Endothelial cell of umbilical vein (primary cell): Measurements from ENCODE around the gene HYDIN.

Experiments
- CTCF ChIP-seq, 2 donors: IDR thresholded peaks; 1 replicate in 1 of 2; 2 replicates in 1 of 2; pipeline ENCODE4 v1.5.1; 2011; ENCODE audit warnings: low read length in 2 of 2, mild to moderate bottlenecking in 2 of 2, moderate library complexity in 2 of 2, control low read depth in 1 of 2, inconsistent platforms in 1 of 2, low read depth in 1 of 2; ENCODE audit not compliant: insufficient read depth in 1 of 2; ENCODE audit errors: extremely low read depth in 1 of 2
- EZH2 ChIP-seq: IDR thresholded peaks from 2 replicates; pipeline ENCODE4 v1.6.1; 2012; ENCODE audit warnings: borderline replicate concordance, low read depth, mild to moderate bottlenecking, moderate library complexity, low read length, inconsistent platforms; ENCODE audit not compliant: severe bottlenecking
- FOS ChIP-seq: IDR thresholded peaks from 2 replicates; pipeline ENCODE4 v1.6.1; 2011; ENCODE audit warnings: mild to moderate bottlenecking, low read length, moderate library complexity, borderline replicate concordance; ENCODE audit not compliant: insufficient read depth
- GATA2 ChIP-seq: IDR thresholded peaks from 2 replicates; pipeline ENCODE4 v1.7.0; 2011; ENCODE audit warnings: low read depth, mild to moderate bottlenecking, moderate library complexity, mixed read lengths, low read length; ENCODE audit not compliant: insufficient read length, insufficient read depth
- MAX ChIP-seq: IDR thresholded peaks from 2 replicates; pipeline ENCODE4 v1.6.1; 2011; ENCODE audit not compliant: insufficient read depth, insufficient read length
- MYC ChIP-seq: IDR thresholded peaks from one replicate; pipeline ENCODE4 v1.6.1; 2011; ENCODE audit warnings: mild to moderate bottlenecking, low read depth, low read length
- POLR2A ChIP-seq: IDR thresholded peaks from 2 replicates; pipeline ENCODE4 v1.6.1; 2012; ENCODE audit warnings: low read depth, mild to moderate bottlenecking, control low read depth, low read length
- POLR2AphosphoS5 ChIP-seq: IDR thresholded peaks from 2 replicates; pipeline ENCODE4 v1.6.1; 2012; ENCODE audit warnings: low read depth, mild to moderate bottlenecking, control low read depth, low read length, moderate library complexity; ENCODE audit not compliant: insufficient read depth

DNA sequence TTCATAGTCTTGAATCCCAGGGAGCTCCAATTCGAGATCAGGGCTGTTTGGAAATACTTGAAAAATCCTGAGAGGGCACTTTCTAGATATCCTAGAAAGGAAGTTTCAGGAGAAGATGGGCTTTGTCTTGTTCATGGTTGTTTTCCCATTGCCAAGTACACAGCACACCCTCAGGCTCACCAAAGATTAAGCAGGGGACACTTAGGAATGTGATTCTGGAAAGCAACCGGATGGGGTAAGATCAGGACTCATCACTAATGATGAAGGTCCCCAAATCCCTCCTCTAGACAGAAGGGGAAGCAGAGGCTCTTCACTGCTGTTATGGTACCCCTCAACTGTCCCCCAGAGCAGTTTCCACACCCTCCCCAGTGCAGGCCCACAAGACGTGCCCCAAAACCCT, 470.3 kb downstream of the HYDIN start:
- no peak for TF ChIP-seq POLR2A
- no peak for TF ChIP-seq CTCF (IDR thresholded peaks at IDR 0.05; ENCODE audit: extremely low read depth in 1 of 2, insufficient read depth in 1 of 2, low read depth in 1 of 2, low read length in 2 of 2)
- no peak for TF ChIP-seq GATA2
- TF ChIP-seq MAX, result no peak
- TF ChIP-seq FOS, result no peak
- TF ChIP-seq EZH2, result no peak
- no peak for TF ChIP-seq POLR2AphosphoS5
- no peak for TF ChIP-seq MYC
